GM21367 (cell line): ENCODE results near the gene KRT72.

Source experiments
- ATAC-seq: cut with Tn5 transposase; IDR thresholded peaks from one replicate; pipeline ENCODE4 v1.9.1; 2021; ENCODE audit not compliant: unreplicated experiment

The KRT72 gene

DNA sequence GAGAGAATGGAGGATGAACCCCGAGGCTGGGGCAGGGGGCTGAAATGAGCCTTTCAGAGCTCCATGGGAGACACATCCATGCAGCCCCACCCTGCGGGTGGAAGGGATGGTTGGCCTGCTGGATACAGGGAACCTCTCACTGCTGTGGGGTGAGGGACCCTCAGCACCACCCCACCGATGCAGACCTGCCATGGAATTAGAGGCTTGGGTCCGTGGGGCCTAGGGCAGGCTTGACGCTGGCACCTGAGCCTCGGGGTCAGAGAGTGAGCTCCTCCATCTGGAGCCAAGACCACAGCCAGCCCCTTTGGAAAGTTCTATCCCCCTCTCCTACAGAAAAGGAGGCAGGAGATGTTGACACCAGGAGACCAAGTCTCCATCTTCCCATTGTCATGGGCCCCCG is 20.2 kb downstream of the KRT72 start:
- no peak for ATAC-seq

GRCh38 chr12:52580496-52580895 is 20.8 kb downstream of the KRT72 start:
- ATAC-seq = no peak

- no peak for ATAC-seq
These were observed 21.5 kb downstream of the KRT72 start for GRCh38 chr12:52579468-52580465.

GRCh38 chr12:52578469-52578868 is 22.8 kb downstream of the KRT72 start:
- ATAC-seq = no peak

DNA sequence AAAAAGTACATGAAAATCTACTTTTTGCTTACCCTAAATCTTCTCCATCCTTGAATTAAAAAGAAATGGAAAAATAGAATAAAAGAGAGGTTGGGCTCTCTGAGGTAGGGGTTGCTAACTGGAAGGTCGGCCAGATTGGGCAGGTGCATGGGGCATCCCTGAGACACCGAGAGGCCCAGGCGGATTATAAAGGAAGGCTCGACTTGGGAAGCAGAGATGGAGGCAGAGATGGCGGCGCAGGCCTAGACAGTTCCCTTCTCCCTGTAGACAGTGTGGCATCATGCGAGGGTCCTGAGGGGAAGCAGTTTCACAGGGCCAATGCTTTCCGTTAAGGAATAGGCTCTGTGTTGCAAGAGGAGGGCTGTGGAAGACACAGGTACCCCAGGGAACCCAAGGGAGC is 23.9 kb downstream of the KRT72 start:
- ATAC-seq = no peak

DNA sequence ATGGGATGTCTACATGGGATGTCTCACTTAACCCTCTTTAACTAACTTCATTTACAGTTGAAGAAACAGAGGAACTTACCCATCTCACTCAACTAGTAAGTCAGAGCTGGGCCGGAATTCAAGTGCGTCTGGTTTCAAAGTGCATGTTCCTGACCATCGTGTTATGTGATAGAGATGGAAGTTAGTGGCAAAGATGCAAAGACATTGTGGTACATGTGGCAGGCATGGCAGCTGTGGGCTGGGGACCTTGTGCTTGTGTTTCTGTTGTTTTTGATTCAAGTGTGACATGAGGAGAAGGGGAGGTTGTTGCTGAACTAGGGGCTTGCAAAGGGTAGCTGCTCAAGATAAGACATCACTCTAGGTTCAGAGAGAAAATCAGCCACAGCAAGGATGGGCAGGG is 25.3 kb downstream of the KRT72 start:
- ATAC-seq = no peak

DNA sequence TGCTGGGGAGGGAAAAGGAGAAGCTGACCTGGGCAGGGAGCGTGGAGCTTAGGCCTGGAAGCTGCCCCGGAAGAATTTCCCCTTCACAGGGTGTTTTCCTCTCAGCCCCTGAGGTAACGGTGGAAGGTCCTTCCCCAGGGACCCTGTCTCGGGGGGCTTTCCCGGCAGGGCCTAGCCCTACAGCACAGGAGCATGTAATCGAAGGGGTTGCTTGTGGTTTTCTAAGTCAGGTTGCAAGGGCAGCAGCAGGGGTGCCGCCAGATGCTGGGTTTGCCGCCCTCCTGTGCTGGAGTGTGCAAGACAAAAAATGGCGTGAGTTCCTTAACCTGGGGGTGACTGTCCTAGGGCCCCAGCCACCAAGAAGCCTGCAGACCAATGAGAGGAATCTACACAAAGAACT is 26.0 kb downstream of the KRT72 start:
- ATAC-seq = no peak

DNA sequence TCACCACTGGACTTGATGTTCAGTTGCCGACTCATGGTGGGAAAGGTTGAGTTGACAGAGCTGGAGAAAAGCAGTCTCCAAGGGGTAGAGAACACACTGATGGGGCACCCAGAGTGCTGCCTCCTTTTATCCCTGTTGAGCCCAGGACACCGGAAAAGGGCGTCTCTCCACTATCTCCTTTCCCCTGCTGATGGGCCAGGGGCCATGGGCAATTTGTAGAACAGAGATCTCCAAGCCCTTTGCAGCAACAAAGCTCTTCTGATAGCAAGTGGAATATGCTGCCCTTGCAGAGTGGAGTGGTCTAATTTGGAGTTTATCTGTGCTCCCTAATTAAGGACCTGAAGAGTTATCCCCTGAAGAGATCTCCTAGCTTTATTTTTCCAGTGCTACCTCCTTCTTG is 27.5 kb downstream of the KRT72 start, which contains the start of gene KRT74:
KRT74 (minus strand) TSS at position 101 of the 400 bp plus-strand sequence; CDS start at position 35, 66 bp downstream.
- ATAC-seq = no peak

DNA sequence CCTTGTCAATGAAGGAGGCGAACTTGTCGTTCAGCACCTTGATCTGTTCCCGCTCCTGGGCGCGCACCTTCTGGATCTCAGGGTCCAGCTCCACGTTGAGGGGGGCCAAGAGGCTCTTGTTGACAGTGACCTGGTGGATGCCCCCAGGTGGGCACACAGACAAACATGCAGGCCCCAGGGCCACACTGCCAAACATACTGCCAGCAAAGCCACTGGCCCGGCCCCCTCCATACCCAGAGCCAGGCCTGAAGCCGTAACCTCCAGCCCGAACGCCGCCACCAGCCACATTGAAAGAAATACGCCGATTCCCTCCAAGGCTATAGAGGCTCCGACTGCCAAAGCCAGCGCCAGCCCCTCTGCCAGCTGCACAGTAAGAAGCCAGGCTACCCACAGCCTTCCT is 28.0 kb downstream of the KRT72 start:
- no peak for ATAC-seq

- no peak for ATAC-seq
These were observed 30.8 kb downstream of the KRT72 start for GRCh38 chr12:52570511-52570910.

GRCh38 chr12:52568111-52568510 is 33.2 kb downstream of the KRT72 start:
- ATAC-seq = no peak

DNA sequence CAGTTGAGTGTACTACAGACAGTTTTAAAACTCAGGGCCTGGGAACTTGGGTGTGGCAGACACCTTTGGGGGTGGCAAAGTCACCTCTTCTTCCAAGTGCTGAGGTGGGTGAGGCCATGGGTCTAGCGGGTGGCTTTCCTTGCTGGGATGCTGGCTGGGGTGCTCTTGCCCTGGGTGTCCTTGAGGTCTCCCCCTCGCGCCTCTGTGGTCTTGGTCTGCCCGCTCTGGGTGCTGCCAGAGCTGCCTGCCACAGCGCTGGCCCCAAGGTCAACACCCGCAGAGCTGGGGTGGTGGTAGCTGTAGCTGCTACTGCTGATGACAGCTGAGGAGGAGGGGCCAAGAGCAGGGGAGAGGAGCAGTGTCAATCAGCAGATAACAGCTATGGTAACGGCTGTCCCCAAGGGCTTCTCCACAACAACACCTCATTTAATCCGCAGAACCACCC is 34.4 kb downstream of the KRT72 start:
- ATAC-seq = no peak

DNA sequence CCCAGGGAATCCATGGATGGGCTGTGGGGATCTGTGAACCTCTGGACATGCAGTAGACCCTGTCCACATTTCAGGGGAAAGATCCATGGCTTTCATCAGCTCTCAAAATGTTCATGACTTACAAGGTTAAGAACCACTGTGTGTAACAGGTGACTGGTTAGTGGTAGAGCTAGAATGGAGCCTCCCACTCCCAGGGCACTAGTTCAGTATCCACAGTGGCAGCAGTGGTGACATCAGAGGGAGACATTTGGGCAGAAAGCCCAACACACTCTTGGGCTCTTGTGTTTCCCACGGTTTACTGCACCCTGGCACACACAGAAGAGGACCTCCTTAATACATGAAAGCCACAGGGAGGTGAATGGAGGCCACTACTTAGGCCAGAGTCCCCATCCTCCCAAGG is 36.7 kb downstream of the KRT72 start:
- no peak for ATAC-seq

- no peak for ATAC-seq
These were observed 39.3 kb downstream of the KRT72 start for GRCh38 chr12:52561880-52562449.

GRCh38 chr12:52559979-52560378 is 41.3 kb downstream of the KRT72 start:
- no peak for ATAC-seq

DNA sequence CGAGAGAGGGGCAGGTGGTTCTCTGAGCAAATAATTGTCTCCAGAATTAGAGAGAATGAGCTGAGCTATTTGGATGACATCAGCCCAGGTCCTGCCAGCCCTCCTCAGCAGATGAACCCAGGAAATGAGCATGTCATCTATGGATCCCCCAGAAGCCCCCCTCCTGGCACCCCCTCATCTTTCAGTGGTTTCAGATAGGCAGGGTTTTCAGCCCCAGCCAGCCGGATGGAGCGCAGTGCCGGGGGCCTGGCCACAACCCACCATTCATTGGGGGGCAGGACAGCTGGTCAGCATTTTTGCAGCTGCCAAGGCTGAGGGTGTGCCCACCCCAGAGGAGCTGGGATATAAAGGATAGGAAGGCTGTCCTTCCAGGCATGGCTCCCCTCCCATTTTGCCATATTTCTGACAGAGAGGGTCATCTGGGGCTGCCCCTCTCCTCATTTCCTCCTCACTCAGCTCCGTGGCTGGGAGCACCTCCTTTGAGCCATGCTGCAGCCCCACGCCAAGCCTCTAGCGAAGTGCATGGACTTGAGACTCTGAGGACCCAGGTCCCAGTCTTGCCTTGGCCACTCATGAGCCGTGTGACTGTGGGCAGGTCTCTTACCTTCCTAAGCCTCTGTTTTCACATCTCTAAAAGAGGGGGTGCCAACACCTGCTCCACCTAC is 42.4 kb downstream of the KRT72 start:
- no peak for ATAC-seq

GRCh38 chr12:52557476-52557875 is 43.8 kb downstream of the KRT72 start:
- no peak for ATAC-seq

DNA sequence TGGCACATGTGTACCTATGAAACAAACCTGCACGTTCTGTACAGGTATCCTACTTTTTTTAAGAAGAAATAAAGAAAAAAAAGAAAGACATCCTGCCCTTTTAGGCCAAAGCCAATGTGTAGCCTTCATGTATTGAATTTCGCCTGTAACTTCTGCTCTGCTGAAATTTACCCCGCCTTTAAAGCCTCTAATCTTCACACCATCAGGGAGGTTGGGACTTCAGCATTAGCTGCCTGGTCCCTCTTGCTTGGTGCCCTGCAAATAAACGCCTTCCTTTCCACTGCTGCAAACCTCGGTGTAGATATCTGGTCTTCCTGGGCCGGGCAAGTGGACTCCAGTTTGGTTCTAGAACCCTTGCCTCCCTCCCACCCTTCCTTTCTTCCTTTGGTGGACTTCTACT is 45.7 kb downstream of the KRT72 start:
- ATAC-seq = no peak

- no peak for ATAC-seq
These were observed 48.5 kb downstream of the KRT72 start, which contains the start of gene KRT71 for GRCh38 chr12:52552681-52553195. Gene KRT71 (minus strand): TSS chr12:52553145. CDS start chr12:52553077, 68 bp downstream.

GRCh38 chr12:52552055-52552454 is 49.2 kb downstream of the KRT72 start:
- no peak for ATAC-seq

- no peak for ATAC-seq
These were observed 49.9 kb downstream of the KRT72 start for GRCh38 chr12:52551216-52551865.
